HPDE6-E6E7 (cell line): ENCODE data around the gene GRIN2A.

Source experiments
- DNase-seq: peaks from one replicate; pipeline ENCODE4 v3.0.0; 2011; ENCODE audit warnings: missing footprints; ENCODE audit errors: extremely low spot score

The GRIN2A gene

GRCh38 chr16:10181196-10182162, 749 bp downstream of the GRIN2A start:
- no peak for DNase-seq

DNA sequence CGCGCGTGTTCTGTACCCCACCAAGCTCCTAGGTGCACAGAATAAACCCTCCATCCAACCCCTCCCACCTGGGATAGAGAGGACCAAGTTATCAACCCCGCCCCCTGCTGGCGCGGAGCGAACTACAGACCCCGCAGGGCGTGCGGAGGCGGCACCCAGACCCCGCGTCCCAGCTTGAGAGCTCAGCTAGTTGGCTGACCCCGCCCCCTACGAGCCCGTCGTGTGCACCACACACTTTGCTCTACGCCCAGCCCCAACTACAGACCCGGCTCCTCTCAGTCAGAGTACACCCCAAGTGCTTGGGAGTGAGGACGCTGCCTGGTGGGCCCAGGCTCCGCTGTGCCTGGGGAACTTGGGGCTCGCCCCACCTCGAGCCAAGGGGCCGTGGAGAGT, 1.5 kb downstream of the GRIN2A start:
- no peak for DNase-seq

DNA sequence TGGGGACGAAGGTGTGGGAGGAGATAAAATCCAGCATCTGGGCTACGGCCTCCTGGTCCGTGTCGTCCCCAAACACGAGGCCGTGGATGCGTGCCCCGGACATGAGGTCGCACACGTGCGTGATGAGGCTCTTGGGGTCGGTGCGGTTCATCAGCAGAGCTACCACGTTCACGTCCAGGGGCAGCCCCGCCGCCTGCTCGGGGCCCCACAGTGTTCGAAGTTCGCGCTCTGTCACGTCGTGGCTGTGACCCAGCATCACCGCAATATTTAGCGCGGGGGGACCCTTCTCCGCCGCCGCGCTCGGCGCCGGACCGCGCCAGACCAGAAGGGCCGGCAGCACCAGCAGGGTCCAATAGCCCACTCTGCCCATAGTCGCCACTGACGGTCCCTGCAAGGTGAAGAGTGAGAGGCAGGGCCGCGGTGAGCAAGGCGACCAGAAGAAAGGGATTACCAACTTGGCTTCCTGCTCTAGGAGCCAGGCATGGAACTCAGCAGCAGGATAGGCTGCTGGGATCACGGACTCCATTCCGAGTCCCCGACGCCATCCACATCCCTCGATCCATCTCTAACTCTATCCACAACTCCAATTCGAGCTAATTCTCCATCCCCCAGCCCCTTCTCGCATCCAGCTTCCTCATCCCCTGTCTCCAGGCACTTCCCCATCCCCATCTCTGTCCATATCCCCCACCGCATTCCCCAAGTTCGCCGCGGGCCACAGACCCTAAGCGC, 2.0 kb downstream of the GRIN2A start:
- DNase-seq: no peak

GRCh38 chr16:10178526-10178925, 3.7 kb downstream of the GRIN2A start:
- no peak for DNase-seq

DNA sequence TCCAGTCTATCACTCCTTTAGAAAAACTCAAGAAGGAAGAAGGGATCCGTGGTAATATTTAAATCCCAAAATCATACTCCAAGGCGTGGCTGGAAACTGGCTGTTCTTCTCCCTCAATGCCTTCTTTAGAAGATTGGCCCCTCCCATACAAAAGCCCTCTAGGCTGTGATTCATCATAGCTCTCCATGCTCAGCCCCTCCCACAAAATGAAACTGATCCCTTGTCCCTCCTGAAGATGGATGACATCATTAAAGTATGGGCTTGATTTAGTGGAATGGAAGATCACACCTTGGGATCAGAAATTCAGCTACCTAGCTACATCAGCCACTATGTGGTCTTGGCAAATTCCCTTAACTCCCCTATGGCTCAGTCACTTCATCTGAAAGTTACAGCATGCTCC, 4.1 kb downstream of the GRIN2A start:
- no peak for DNase-seq

- no peak for DNase-seq
These were observed 9.2 kb downstream of the GRIN2A start for GRCh38 chr16:10172848-10173655.

DNA sequence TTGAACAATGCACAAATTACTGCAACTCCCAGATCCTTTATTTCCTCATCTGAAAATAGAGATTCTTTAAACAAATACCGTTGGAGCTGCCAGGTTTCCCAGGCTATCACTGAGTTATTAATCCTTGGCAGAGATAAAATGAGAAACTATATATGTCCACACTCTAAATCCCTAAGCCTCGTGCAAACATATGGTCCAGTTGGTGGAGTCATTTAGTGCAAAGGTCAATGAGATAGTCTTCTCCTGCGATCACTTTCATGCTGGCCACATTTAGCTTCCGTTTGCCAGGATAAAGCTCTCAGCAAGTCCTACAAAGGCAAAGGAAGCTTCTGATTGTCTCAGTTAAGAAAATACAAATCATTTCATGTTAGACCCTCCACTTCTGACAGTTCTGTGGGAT, 11.0 kb downstream of the GRIN2A start:
- no peak for DNase-seq

DNA sequence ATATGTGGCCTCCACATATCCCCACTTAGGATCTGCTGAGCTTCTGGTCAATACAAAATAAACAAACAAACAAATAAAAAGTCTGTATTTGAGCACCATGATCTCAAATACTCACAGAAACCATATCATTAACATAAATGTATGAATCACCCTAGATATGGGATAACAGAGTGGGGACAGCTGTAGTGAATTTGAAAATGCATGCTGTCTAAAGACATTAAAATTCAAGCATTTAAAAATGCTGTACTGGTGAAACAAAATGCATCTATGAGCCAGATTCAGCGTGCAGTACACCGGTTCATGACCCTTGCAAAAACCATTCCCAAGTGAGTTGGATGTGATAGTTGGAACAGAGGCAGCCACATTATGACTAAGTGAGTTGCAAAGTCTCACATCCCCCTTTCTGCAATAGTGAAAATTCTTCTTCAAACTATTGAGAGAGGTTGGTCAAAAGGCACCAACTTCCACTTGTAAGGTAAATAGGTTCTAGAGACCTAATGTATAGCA, 12.3 kb downstream of the GRIN2A start:
- no peak for DNase-seq

DNA sequence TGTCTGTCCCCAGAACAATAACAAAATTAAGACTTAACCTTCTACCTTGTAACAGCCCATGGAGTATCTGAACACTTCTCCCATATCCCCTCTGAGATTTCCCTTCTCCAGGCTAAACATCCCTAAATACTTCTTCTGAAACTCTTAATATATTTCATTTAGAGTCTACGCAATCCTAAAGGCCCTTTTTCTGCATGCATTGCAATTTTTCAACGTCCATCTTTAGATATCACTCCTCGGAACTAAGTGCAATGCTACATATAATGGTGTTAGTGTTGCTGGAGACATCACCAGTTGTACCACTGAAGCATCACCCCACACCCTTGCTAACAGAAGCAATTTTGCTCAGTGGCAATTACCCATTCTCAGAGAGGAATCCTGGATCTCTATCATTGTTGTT, 13.2 kb downstream of the GRIN2A start:
- DNase-seq: no peak

GRCh38 chr16:10168258-10168657, 14.0 kb downstream of the GRIN2A start:
- DNase-seq: no peak

- no peak for DNase-seq
These were observed 16.6 kb downstream of the GRIN2A start for GRCh38 chr16:10165643-10166042.

- no peak for DNase-seq
These were observed 19.2 kb downstream of the GRIN2A start for GRCh38 chr16:10162981-10163380.

GRCh38 chr16:10156099-10156498, 26.1 kb downstream of the GRIN2A start:
- DNase-seq: no peak

GRCh38 chr16:10154389-10154788, 27.8 kb downstream of the GRIN2A start:
- no peak for DNase-seq

- no peak for DNase-seq
These were observed 28.2 kb downstream of the GRIN2A start for GRCh38 chr16:10153985-10154384.

DNA sequence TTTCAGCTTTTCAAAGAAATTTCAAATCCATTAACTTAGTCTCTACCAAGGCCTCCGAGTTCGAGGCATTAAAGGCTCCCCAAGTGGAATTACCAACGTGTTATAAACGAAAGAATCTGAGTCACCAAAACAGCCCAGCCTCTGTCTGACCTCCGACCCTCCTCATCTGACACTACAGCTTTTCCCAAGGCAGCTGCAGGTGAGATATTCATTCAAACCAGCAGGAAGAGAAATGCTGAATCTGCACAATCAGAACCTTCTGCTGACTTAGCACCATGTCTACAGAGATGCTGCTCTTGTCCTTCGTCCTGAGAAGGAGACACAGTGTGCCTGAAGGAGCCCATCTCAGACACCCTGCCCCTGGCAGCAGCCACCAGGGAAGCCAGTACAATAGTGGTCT, 30.5 kb downstream of the GRIN2A start:
- DNase-seq: no peak

DNA sequence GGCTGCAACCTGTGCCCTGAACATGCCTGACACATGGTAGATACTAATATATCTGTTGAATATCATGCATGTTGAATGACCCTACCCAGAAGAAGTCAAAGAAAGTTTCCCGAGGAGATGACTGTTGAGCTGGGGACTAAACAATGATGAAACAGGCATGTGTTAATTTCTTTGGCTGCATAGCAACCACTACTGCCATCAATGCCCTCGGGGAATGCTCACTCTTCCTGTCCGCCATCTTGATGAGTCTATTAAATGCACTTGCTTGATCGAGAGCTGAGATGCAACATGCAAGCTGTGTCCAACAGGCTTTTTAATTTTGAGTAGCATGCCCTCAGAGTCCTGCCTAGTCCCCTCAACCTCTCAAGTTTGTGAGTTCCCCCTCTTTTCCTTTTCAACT, 31.3 kb downstream of the GRIN2A start:
- DNase-seq: no peak

DNA sequence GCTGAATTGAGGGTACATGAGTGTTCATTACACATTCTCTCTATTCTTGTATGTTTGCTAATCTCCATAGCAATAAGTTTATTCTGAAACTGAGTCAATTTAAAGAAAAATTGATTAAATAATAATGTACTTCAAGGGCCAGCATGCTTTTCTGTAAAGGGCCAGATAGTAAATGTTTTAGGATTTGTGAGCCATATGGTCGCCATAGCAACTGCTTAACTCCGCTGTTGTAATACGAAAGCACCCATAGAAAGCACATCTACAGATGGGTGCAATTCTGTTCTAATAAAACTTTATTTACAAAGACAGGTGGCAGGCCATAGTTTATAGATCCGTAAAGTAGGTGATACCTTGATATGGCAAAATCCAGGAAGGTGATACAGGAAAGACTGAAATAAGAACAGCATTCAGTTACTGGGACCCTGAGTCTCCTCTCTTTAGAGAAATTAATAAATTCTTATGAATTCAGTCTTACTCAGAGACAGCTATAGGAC, 36.6 kb downstream of the GRIN2A start:
- no peak for DNase-seq

- DNase-seq: no peak
These were observed 40.6 kb downstream of the GRIN2A start for GRCh38 chr16:10141671-10142070.

GRCh38 chr16:10138881-10139280, 43.3 kb downstream of the GRIN2A start:
- DNase-seq: no peak

- DNase-seq: no peak
These were observed 44.9 kb downstream of the GRIN2A start for GRCh38 chr16:10137341-10137740.

- no peak for DNase-seq
These were observed 45.3 kb downstream of the GRIN2A start for GRCh38 chr16:10136916-10137315.
